Activated CD8-positive, alpha-beta T cell treated with anti-CD3 and anti-CD28 coated beads, Interleukin-2, amount 10 ng/mL, durations not matched to agents 7 days and 5 days (primary cell): ENCODE data around the gene RBSN. TPM values are rescaled to one million over a fixed set of nuclear protein-coding genes. Genes with fewer than 3 reads are reported as not detected.

Experiments used
- ATAC-seq: fragments of 150-1000 bp; cut with Tn5 transposase; one replicate; pipeline ENCODE4 v1.10.0; 2021; ENCODE audit warnings: moderate library complexity
- CTCF ChIA-PET: fragments of 350-600 bp; sonication (Branson Sonifier 250); formaldehyde crosslinking; loops from one replicate; lab custom pipeline; 2021; ENCODE audit warnings: antibody characterized with exemption; lab: Charles Lee
- POLR2A ChIA-PET: fragments of 350-600 bp; sonication (Branson Sonifier 250); formaldehyde crosslinking; loops from one replicate; lab custom pipeline; 2021; ENCODE audit warnings: antibody characterized with exemption; lab: Charles Lee
- DNase-seq: peaks from one replicate; pipeline ENCODE4 v3.0.0-alpha.2; 2020
- H3K27ac Mint-ChIP-seq: one replicate; pipeline ENCODE4 v1.8.0; 2021; ENCODE audit warnings: mild to moderate bottlenecking, mixed read lengths
- H3K27me3 Mint-ChIP-seq: one replicate; pipeline ENCODE4 v1.8.0; 2021; ENCODE audit warnings: low read depth, mixed read lengths
- H3K36me3 Mint-ChIP-seq: one replicate; pipeline ENCODE4 v1.8.0; 2021; ENCODE audit warnings: low read depth, mixed read lengths
- H3K4me1 Mint-ChIP-seq: one replicate; pipeline ENCODE4 v1.8.0; 2021; ENCODE audit warnings: low read depth, mixed read lengths
- H3K4me3 Mint-ChIP-seq: one replicate; pipeline ENCODE4 v1.8.0; 2021; ENCODE audit warnings: mild to moderate bottlenecking, mixed read lengths
- H3K9me3 Mint-ChIP-seq: one replicate; pipeline ENCODE4 v1.8.0; 2022; ENCODE audit warnings: mixed read lengths; ENCODE audit not compliant: insufficient read depth
- total RNA-seq, 2 experiments: library from RNA; stranded (reverse); gene quantifications; one replicate each; pipeline ENCODE4 v1.2.3, GENCODE V29; 2021

The RBSN gene
- total RNA-seq, 2 experiments from 2014 or later, result 16.4 to 17.8 TPM

DNA sequence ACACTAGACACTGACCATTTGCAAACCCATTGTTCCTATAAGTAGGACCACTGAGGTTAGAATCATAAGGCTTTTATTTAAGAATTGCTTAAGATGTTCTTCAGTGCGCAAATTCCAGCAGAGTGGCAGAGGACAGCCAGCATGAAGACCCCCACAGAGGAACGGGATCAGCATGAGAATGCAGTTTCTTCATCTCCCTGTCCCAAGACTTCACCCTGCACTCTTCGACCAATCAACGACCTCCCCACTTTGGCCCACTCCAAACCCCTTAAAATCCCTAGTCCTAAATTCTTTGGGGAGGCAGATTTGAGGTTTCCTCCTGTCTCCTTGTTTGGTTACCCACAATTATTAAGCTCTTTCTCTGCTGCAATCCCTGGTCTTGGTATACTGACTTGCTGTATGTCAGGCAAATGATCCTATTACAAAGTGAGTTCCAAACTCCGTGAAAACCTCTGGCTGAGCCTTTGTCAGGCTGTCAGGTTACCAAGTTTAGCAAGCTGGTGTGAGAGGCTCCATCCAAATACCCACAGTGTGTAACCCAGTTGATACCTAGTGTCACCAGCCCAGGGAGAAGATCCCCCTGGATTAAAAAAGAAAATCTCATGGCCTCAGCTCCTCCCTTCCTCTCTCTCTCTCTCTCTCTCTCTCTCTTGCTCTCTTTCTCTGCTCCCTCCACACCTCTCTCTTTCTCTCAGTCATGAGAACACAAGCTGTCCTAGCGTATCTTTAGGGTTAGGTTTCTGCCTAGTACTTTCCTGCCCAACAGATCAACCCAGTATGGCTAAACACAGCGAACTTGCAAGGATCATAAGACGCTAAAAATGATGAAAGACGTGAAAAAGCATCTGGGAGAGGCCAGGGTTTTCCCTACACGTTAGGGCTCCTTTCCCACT, 15.8 kb upstream of the RBSN start:
- DNase-seq, result no peak
- Mint-ChIP-seq H3K36me3 (no peaks in the 10 kb centered on the region), H3K4me1 (peaks cover 4% of the 10 kb centered on the region), H3K27ac (no peak overlapping the region), H3K9me3 (no peaks in the 10 kb centered on the region), H3K27me3 (peaks cover 7% of the 10 kb centered on the region), H3K4me3 (no peak overlapping the region)
- ChIA-PET POLR2A (no interaction called here), CTCF (interaction anchor here (1.2 kb wide), 1 partner anchor 88 kb away, joined by 3 read pairs; no protein-coding TSS in a partner anchor)
- ATAC-seq, result no peak

- ChIA-PET POLR2A (no interaction called here), CTCF (no interaction called here)
- H3K4me3 Mint-ChIP-seq, result no peak overlapping the region
- H3K27me3 Mint-ChIP-seq, result peaks cover 7% of the 10 kb centered on the region
- no peaks in the 10 kb centered on the region for H3K9me3 Mint-ChIP-seq
- H3K36me3 Mint-ChIP-seq, result no peaks in the 10 kb centered on the region
- ATAC-seq (no peak), DNase-seq (no peak)
- no peak overlapping the region for H3K27ac Mint-ChIP-seq
- H3K4me1 Mint-ChIP-seq, result peaks cover 4% of the 10 kb centered on the region
Measured at GRCh38 chr3:15113884-15114283, 14.9 kb upstream of the RBSN start.

GRCh38 chr3:15113471-15113870, 14.5 kb upstream of the RBSN start:
- DNase-seq, result no peak
- POLR2A ChIA-PET, result no interaction called here
- H3K27ac Mint-ChIP-seq, result no peak overlapping the region

GRCh38 chr3:15112011-15112410, 13.1 kb upstream of the RBSN start:
- H3K4me3 Mint-ChIP-seq, result no peak overlapping the region
- ATAC-seq (no peak), DNase-seq (no peak)
- H3K4me1 Mint-ChIP-seq, result peaks cover 2% of the 10 kb centered on the region
- ChIA-PET CTCF (no interaction called here), POLR2A (no interaction called here)
- H3K27me3 Mint-ChIP-seq, result peaks cover 7% of the 10 kb centered on the region
- H3K27ac Mint-ChIP-seq, result no peak overlapping the region
- no peaks in the 10 kb centered on the region for H3K9me3 Mint-ChIP-seq
- no peaks in the 10 kb centered on the region for H3K36me3 Mint-ChIP-seq

More at GRCh38 chr3:15113471-15113870, 14.5 kb upstream of the RBSN start:
- Mint-ChIP-seq H3K36me3 (no peaks in the 10 kb centered on the region), H3K9me3 (no peaks in the 10 kb centered on the region), H3K4me1 (peaks cover 2% of the 10 kb centered on the region), H3K27me3 (peaks cover 7% of the 10 kb centered on the region), H3K4me3 (no peak overlapping the region)
- no peak for ATAC-seq
- CTCF ChIA-PET, result no interaction called here

DNA sequence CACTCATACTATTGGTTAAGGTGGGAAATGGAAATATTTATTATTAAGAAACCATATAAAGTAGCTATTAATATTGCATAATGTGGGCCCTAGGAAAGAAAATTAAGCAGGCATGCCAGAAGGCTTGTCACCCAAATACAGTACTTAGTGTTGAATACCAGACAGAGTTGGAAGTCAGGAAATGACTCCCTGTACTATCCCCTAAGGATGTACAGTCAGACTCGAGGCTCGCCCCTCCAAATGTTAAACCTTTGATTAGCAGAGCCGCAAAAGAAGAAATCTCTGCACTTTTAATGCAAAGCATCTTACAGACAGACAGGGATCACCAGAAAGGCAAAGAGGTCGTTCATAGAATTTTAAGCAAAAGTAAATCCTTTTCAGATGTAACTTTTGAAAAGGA, 11.3 kb upstream of the RBSN start:
- Mint-ChIP-seq H3K9me3 (no peaks in the 10 kb centered on the region), H3K27me3 (peaks cover 10% of the 10 kb centered on the region), H3K27ac (no peak overlapping the region), H3K4me1 (peaks cover 2% of the 10 kb centered on the region), H3K4me3 (no peak overlapping the region), H3K36me3 (no peaks in the 10 kb centered on the region)
- DNase-seq (no peak), ATAC-seq (no peak)
- ChIA-PET CTCF (interaction anchor here (0.7 to 4.4 kb wide), 4 partner anchors 10 to 295 kb away, joined by 4 to 27 read pairs (median 22); partner anchors contain the start of gene RBSN), POLR2A (no interaction called here)

DNA sequence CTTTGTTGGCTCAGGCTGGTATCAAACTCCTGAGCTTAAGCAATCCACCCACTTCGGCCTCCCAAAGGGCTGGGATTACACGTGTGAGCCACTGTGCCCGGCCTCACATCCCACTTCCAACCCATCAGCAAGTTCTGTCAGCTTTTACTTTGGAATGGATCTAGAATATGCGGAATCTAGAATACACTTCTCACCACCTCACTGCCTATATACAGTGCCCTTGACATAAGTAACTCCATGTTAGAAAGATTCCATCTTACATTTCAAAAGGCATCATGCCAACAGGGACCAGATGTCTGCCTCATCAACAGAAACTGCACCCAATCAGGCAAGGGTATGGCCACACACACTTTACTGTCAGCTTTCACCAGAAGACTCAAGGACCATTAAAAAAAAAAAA, 9.9 kb upstream of the RBSN start:
- no peaks in the 10 kb centered on the region for H3K9me3 Mint-ChIP-seq
- H3K36me3 Mint-ChIP-seq, result no peaks in the 10 kb centered on the region
- ATAC-seq (no peak), DNase-seq (no peak)
- H3K4me3 Mint-ChIP-seq, result no peak overlapping the region
- H3K27me3 Mint-ChIP-seq, result peaks cover 7% of the 10 kb centered on the region
- peaks cover 2% of the 10 kb centered on the region for H3K4me1 Mint-ChIP-seq
- ChIA-PET POLR2A (interaction anchor here (2.2 kb wide), 1 partner anchor 10 kb away, joined by 11 read pairs; the partner anchor contains the start of gene RBSN), CTCF (interaction anchor here (0.9 to 4.4 kb wide), 31 partner anchors 8 to 298 kb away, joined by 3 to 53 read pairs (median 4); partner anchors contain the start of genes CAPN7 and RBSN)
- no peak overlapping the region for H3K27ac Mint-ChIP-seq

GRCh38 chr3:15108082-15108545, 9.2 kb upstream of the RBSN start:
- no peak overlapping the region for H3K27ac Mint-ChIP-seq
- no peak overlapping the region for H3K4me3 Mint-ChIP-seq
- peaks cover 2% of the 10 kb centered on the region for H3K4me1 Mint-ChIP-seq
- H3K27me3 Mint-ChIP-seq, result peaks cover 7% of the 10 kb centered on the region
- ATAC-seq (peak; percentile 94), DNase-seq (peak; percentile 81)
- H3K36me3 Mint-ChIP-seq, result no peaks in the 10 kb centered on the region
- H3K9me3 Mint-ChIP-seq, result no peaks in the 10 kb centered on the region
- CTCF ChIA-PET, result interaction anchor here (0.7 to 4.4 kb wide), 36 partner anchors 9 to 299 kb away, joined by 3 to 53 read pairs (median 4); partner anchors contain the start of genes CAPN7 and RBSN
- POLR2A ChIA-PET, result interaction anchor here (2.2 kb wide), 1 partner anchor 9 kb away, joined by 11 read pairs; the partner anchor contains the start of gene RBSN

- no peaks in the 10 kb centered on the region for H3K36me3 Mint-ChIP-seq
- H3K27ac Mint-ChIP-seq, result no peak overlapping the region
- H3K4me3 Mint-ChIP-seq, result no peak overlapping the region
- DNase-seq (no peak), ATAC-seq (no peak)
- ChIA-PET POLR2A (interaction anchor here (2.2 kb wide), 1 partner anchor 8 kb away, joined by 11 read pairs; the partner anchor contains the start of gene RBSN), CTCF (interaction anchor here (0.7 to 4.4 kb wide), 26 partner anchors 8 to 298 kb away, joined by 3 to 53 read pairs (median 5); partner anchors contain the start of genes CAPN7 and RBSN)
- no peaks in the 10 kb centered on the region for H3K9me3 Mint-ChIP-seq
- H3K27me3 Mint-ChIP-seq, result peaks cover 6% of the 10 kb centered on the region
- peaks cover 3% of the 10 kb centered on the region for H3K4me1 Mint-ChIP-seq
Measured at GRCh38 chr3:15107075-15107947, 8.4 kb upstream of the RBSN start.

- Mint-ChIP-seq H3K4me1 (peaks cover 30% of the 10 kb centered on the region), H3K36me3 (peaks cover 8% of the 10 kb centered on the region), H3K27ac (no peak overlapping the region), H3K9me3 (no peaks in the 10 kb centered on the region), H3K4me3 (no peak overlapping the region), H3K27me3 (peaks cover 5% of the 10 kb centered on the region)
- ChIA-PET CTCF (interaction anchor here (1.2 kb wide), 2 partner anchors 16 to 100 kb away, joined by 3 read pairs; no protein-coding TSS in a partner anchor), POLR2A (no interaction called here)
- ATAC-seq, result no peak
- DNase-seq, result no peak
Measured at GRCh38 chr3:15102836-15103235, 3.9 kb upstream of the RBSN start.

DNA sequence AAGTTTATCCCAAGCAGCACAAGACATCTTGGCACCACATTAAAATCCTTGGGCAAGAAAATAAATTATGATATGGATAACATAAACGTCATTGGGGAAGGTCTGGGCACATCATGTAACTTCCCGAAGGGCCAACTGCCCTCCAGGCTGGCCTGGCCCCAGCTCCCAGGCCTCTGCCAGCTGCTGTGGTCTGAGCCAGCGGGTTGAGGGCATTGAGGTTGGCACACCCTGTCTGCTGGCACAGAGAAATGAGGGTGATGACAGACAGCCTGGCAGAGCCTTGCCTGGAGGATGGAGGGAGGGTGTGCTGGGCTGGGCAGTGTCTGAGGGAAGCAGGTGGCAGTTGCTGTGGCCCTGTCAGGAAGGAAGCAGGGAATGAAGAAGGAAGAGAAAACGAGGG, 3.3 kb upstream of the RBSN start:
- Mint-ChIP-seq H3K27ac (no peak overlapping the region), H3K27me3 (peaks cover 5% of the 10 kb centered on the region), H3K36me3 (peaks cover 8% of the 10 kb centered on the region), H3K9me3 (no peaks in the 10 kb centered on the region), H3K4me3 (no peak overlapping the region), H3K4me1 (peaks cover 35% of the 10 kb centered on the region)
- CTCF ChIA-PET, result interaction anchor here (1.2 kb wide), 2 partner anchors 17 to 101 kb away, joined by 3 read pairs; no protein-coding TSS in a partner anchor
- POLR2A ChIA-PET, result no interaction called here
- ATAC-seq (no peak), DNase-seq (no peak)
